Raji (cell line): ENCODE data around the gene PPP5C.

Source experiments
- POLR2A ChIP-seq: IDR thresholded peaks from 2 replicates; pipeline ENCODE4 v1.6.1; 2011; ENCODE audit warnings: low read depth, low read length, control low read depth; ENCODE audit not compliant: insufficient read depth

The PPP5C gene

DNA sequence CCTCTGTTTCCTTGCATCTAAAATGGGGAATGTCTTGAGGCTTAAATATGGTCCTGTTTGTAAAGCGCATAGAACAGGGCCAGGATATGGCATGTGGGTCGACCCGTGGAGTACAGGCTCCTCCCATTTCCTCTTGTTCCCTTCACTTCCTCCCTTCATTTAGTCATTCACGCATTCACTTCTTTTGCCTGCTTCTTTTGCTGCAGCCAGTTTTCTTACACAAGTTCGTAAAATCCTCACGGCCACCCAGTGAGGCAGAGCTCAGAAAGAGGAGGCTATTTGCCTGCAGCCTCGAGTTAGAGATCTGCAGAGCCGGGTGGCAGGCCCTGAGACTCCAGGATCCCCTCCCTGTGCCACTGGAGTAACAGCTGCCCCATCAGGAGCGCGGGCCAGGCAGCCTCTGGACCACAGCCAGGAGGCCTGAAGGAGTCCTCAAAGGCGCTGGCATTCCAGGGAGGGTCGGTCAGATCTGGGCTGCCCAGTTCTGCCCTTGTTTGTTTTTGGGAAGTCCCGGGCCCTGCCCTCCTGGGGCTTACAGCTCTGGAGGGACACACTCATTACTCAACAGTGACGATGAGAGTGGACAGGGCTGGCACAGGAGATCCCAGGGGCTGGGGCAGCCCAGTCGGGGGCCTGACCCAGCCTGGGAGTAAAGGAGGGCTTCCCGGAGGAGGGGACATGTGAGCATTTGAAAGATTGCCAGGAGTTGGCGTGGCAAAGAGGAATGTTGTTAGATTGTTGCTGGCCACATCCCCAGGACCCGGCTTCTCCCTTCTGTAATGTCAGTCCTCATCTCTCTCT is 4.6 kb downstream of the PPP5C start:
- TF ChIP-seq POLR2A: no peak

GRCh38 chr19:46353730-46354528 is 7.0 kb downstream of the PPP5C start:
- no peak for TF ChIP-seq POLR2A

- TF ChIP-seq POLR2A: no peak
These were observed 8.6 kb downstream of the PPP5C start for GRCh38 chr19:46355234-46356148.

GRCh38 chr19:46356149-46357055 is 9.5 kb downstream of the PPP5C start:
- TF ChIP-seq POLR2A: no peak

- no peak for TF ChIP-seq POLR2A
These were observed 11.1 kb downstream of the PPP5C start for GRCh38 chr19:46357846-46358583.

GRCh38 chr19:46361915-46362314 is 15.0 kb downstream of the PPP5C start:
- no peak for TF ChIP-seq POLR2A

GRCh38 chr19:46364359-46364758 is 17.5 kb downstream of the PPP5C start:
- TF ChIP-seq POLR2A: no peak

- no peak for TF ChIP-seq POLR2A
These were observed 18.7 kb downstream of the PPP5C start for GRCh38 chr19:46365561-46365960.

DNA sequence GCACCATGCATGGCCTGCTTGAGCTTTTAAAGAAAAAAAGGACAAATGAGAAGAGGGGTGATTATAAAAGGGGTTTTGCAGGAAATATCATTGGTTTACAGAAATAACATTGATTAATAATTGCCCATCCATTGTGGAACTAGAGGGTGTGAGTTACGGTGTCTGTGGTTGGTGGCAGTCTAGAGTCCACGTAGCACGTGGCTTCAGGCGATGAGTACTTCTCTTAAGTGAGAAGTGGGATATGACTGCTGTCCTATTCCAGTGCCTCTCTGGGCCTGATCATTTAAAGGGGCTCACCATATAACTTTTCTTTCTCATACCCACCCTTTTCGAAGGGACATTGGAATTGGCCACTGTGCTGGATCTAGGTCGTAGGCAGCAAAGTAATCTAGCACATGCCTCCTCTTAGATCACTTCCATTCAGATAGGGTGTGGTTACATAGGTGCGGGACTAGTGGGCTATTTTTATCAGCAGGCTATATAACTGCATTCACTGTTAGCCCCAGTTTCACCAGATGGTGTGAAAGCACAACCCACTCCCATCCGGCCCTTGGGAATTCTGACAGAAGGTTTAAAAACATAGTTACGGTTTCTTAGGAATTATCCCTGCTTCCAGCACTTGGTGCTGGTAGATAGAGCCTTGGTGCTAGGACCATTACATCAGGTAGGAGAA is 19.9 kb downstream of the PPP5C start:
- no peak for TF ChIP-seq POLR2A

DNA sequence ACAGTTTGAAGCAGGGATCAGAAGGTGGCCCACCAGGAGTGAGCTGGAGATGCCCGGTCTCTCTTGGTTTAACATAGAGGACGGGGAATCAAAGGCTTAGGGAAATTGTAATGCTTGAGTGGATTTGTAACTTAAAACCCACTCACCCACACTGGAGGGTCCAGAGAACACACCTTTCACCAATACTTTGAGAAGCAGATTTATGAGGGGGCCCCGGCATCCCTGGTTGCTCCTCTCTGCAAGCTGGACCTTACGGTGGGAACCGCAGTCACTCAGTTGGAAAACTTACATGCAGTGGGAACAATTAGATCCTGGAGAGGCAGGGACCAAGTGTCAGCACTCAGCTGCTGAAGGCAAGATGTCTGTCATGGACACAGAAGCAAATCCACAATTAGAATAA is 20.5 kb downstream of the PPP5C start:
- TF ChIP-seq POLR2A: no peak

DNA sequence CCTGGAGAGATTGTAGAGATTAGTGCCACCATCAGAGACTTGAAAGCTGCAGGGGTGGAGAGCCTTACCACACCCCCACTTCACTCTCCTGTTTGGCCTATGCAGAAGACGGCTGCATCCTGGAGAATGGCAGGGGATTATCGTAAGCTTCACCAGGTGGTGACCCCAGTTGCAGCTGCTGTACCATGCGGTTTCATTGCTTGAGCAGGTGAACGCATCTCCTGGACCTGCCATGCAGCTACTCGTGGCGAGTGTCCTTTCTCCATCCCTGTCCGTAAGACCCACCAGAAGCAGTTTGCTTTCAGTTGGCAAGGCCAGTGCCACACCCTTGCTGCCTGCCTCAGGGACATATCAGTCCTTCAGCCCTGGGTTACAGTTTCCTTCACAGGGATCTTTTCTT is 21.2 kb downstream of the PPP5C start:
- no peak for TF ChIP-seq POLR2A

DNA sequence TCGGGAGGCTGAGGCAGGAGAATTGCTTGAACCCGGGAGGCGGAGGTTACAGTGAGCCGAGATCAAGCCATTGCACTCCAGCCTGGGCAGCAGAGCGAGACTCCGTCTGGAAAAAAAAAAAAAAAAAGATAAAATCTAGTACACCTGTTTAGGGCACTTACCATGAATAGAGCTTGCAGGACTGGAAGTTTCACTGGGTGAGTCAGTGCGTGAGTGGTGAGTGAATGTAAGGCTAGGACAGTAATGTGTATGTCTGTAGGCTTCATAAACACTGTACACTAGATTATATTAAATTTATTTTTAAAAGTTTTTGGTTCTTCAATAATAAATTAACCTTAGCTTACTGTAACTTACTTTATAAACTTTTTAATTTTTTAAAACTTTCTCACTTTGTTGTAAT is 22.9 kb downstream of the PPP5C start:
- TF ChIP-seq POLR2A: no peak

DNA sequence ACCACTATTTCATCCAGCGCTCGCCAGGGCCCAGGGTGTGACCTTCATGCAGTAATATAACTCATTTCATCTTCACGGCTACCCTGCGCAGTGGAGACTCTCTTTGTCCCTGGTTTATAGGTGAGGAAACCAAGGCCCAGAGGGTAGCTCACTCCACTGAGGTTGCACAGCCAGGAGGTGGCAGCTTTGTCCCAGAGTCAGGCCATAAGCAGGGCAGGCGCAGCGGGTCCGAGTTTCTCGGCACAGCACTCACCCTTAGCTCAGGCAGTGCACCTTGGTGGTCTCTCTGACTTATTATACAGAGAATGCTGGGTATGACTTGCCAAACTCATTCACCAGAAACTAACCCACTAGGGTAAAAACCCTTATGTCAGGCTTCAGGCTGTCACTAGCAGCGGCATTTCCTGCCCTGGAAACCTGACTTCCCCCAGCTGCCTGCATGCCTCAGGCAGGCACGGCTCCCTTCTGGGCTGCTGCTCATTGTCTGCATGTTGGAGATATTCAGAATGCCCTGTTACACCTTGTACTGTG is 24.5 kb downstream of the PPP5C start:
- no peak for TF ChIP-seq POLR2A

GRCh38 chr19:46372901-46373490 is 26.1 kb downstream of the PPP5C start:
- TF ChIP-seq POLR2A: no peak
